K562 (cell line): ENCODE data around the gene DGKB. TPM values are rescaled to one million over a fixed set of nuclear protein-coding genes. Genes with fewer than 3 reads are reported as not detected.

ENCODE experiments used
- ATAC-seq: fragments of 200-7000 bp; cut with Tn5 transposase; 3 replicates; pipeline ENCODE4 v1.9.1; 2020; ENCODE audit warnings: moderate library complexity
- BruUV-seq: library from RNA; stranded (reverse); fragments of 400-500 nt; replicated peaks from 2 replicates; lab custom pipeline; 2021; lab: Mats Ljungman, UMichigan
- CTCF ChIA-PET: fragments of 300-600 bp; formaldehyde crosslinking; extraction: SDS; loops from one replicate; lab custom pipeline; 2021; ENCODE audit warnings: low intra/inter-chr PET ratio; lab: Yijun Ruan, JAX
- POLR2A ChIA-PET: fragments of 300-600, 350-650 bp; sonication (Branson Sonifier 250); formaldehyde crosslinking; extraction: SDS; loops from one replicate; lab custom pipeline; 2021; ENCODE audit warnings: antibody characterized with exemption, inconsistent platforms; lab: Yijun Ruan, JAX
- DNase-seq, 4 experiments: peaks; one replicate each; pipeline versions ENCODE4 v3.0.0 to v3.0.0-alpha.2; 2011 to 2018; ENCODE audit warnings: low spot score in 3 of 4, mixed read lengths in 3 of 4; ENCODE audit errors: extremely low read depth in 1 of 4
- FAIRE-seq: peaks from 2 replicates; lab custom pipeline; 2011; peaks lifted over from hg19 to GRCh38; lab: Jason Lieb, UNC
- H2AFZ ChIP-seq: 2 replicates; pipeline ENCODE4 v1.6.0; 2011; ENCODE audit warnings: low read depth, low read length, control low read depth, inconsistent platforms
- H3K27ac ChIP-seq: fragments of 200-600 bp; 3 replicates; pipeline ENCODE4 v1.8.0; 2011; ENCODE audit warnings: low read depth, mild to moderate bottlenecking, control low read depth, inconsistent platforms, low read length, moderate library complexity, mixed read lengths; ENCODE audit errors: extremely low read depth
- H3K27me3 ChIP-seq, 2 experiments: fragments of 300-600 bp in 1 of 2; 2 replicates in 1 of 2; 3 replicates in 1 of 2; pipeline versions ENCODE4 v1.6.0 to v1.8.0; 2011; ENCODE audit warnings: inconsistent platforms in 2 of 2, low read length in 2 of 2, mild to moderate bottlenecking in 1 of 2, mixed read lengths in 1 of 2, moderate library complexity in 1 of 2; ENCODE audit not compliant: control insufficient read depth in 2 of 2, insufficient read depth in 2 of 2
- H3K36me3 ChIP-seq: fragments of 300-600 bp; 3 replicates; pipeline ENCODE4 v1.8.0; 2011; ENCODE audit warnings: mild to moderate bottlenecking, low read length, inconsistent platforms; ENCODE audit not compliant: control insufficient read depth, insufficient read depth
- H3K4me1 ChIP-seq, 2 experiments: fragments of 200-600 bp in 1 of 2; replicated peaks in 1 of 2; 2 replicates in 1 of 2; 3 replicates in 1 of 2; pipeline versions ENCODE4 v1.5.1 to v1.8.0; 2011; ENCODE audit warnings: inconsistent platforms in 2 of 2, low read length in 2 of 2, mild to moderate bottlenecking in 1 of 2, mixed read lengths in 1 of 2, moderate library complexity in 1 of 2; ENCODE audit not compliant: control insufficient read depth in 2 of 2, insufficient read depth in 2 of 2
- H3K4me2 ChIP-seq: 2 replicates; pipeline ENCODE4 v1.6.1; 2011; ENCODE audit warnings: low read length, control low read depth, inconsistent platforms, mixed read lengths; ENCODE audit not compliant: insufficient read depth
- H3K4me3 ChIP-seq: fragments of 200-600 bp; sonication (generic), shearing (Covaris generic); 2 replicates; pipeline ENCODE4 v1.5.1; 2016; ENCODE audit warnings: control low read depth, inconsistent platforms
- H3K79me2 ChIP-seq: fragments of 200-600 bp; 3 replicates; pipeline ENCODE4 v1.8.0; 2011; ENCODE audit warnings: low read length, inconsistent platforms; ENCODE audit not compliant: control insufficient read depth, insufficient read depth
- H3K9ac ChIP-seq, 2 experiments: 2 replicates each; pipeline versions ENCODE4 v1.6.0 to v1.6.1; 2011; ENCODE audit warnings: low read depth in 2 of 2, low read length in 2 of 2, control low read depth in 1 of 2, inconsistent platforms in 1 of 2, mild to moderate bottlenecking in 1 of 2, mixed read lengths in 1 of 2; ENCODE audit not compliant: insufficient read depth in 1 of 2
- H3K9me1 ChIP-seq: one replicate; pipeline ENCODE4 v1.6.0; 2011; ENCODE audit warnings: inconsistent platforms, mild to moderate bottlenecking, low read length, moderate library complexity; ENCODE audit not compliant: control insufficient read depth, insufficient read depth
- H3K9me3 ChIP-seq: replicated peaks from 2 replicates; pipeline ENCODE4 v1.5.1; 2011; ENCODE audit warnings: low read depth, low read length, inconsistent platforms; ENCODE audit not compliant: control insufficient read depth, insufficient read depth
- H4K20me1 ChIP-seq: replicated peaks from 2 replicates; pipeline ENCODE4 v1.6.1; 2011; ENCODE audit warnings: low read length, inconsistent platforms, mixed read lengths; ENCODE audit not compliant: control insufficient read depth, insufficient read depth
- CBFB ChIP-seq: sonication (generic); formaldehyde crosslinking; IDR thresholded peaks from 2 replicates; pipeline ENCODE4 v1.4.0; 2020; ENCODE audit warnings: mild to moderate bottlenecking, missing genetic modification reagents
- DMBX1 ChIP-seq: fragments of 250-450 bp; sonication (Bioruptor Pico); IDR thresholded peaks from 2 replicates; pipeline ENCODE4 v1.8.0; 2022; ENCODE audit warnings: inconsistent platforms, mild to moderate bottlenecking, moderate library complexity, borderline replicate concordance
- GATAD2A ChIP-seq: fragments of 450-650 bp; IDR thresholded peaks from 2 replicates; pipeline ENCODE4 v1.6.1; 2017
- SIN3B ChIP-seq: fragments of 450-650 bp; IDR thresholded peaks from 2 replicates; pipeline ENCODE4 v1.6.1; 2017; ENCODE audit warnings: low read depth, mild to moderate bottlenecking, moderate library complexity
- SPI1 ChIP-seq: IDR thresholded peaks from 2 replicates; pipeline ENCODE4 v1.6.1; 2011; ENCODE audit warnings: low read depth, low read length, control low read depth, borderline replicate concordance
- WGBS: fragments of 100-300 bp; shearing (Covaris generic); methylation state at CpG from one replicate; pipeline ENCODE4 v1.1.6; 2016; ENCODE audit warnings: low coverage, mixed read lengths; ENCODE audit not compliant: insufficient coverage; ENCODE audit errors: missing lambda C conversion rate; 5-methylcytosine and 5-hydroxymethylcytosine counted together
- in situ Hi-C: fragments of 300-500 bp; cut with MboI; formaldehyde crosslinking; loops from 4 replicates; pipeline ENCODE4 v1.15.0; 2018; ENCODE audit warnings: inconsistent platforms, mixed read lengths
- intact Hi-C: fragments of 100-400 bp; cut with micrococcal nuclease; formaldehyde crosslinking; loops from 2 replicates; pipeline ENCODE4 v1.14.2; 2022
- polyA plus RNA-seq, 8 experiments: library from polyadenylated mRNA; depleted of rRNA in 4 of 8; stranded (reverse) in 5 of 8; unstranded in 3 of 8; fragments of >200 nt; fragmentation: Nextera tagmentation in 2 of 8; fragmentation: Illumina TruSeq in 1 of 8; extraction: Ambion mirVana in 2 of 8; extraction: Trizol in 1 of 8; gene quantifications; 2 replicates each; pipeline versions ENCODE4 v1.2.1 to v1.2.3, GENCODE V29; 2011 to 2014; ENCODE audit warnings: inconsistent platforms in 1 of 8, missing spikeins in 1 of 8
- total RNA-seq, 7 experiments: library from RNA; depleted of rRNA in 6 of 7; stranded (reverse); fragments of >200 nt in 6 of 7; fragmentation: Illumina TruSeq in 2 of 7; extraction: Trizol in 2 of 7; gene quantifications; 2 replicates each; pipeline versions ENCODE4 v1.2.1 to v1.2.3, GENCODE V29; 2011 to 2021; ENCODE audit warnings: low replicate concordance in 1 of 7
- TF ChIP-seq, protein P1 (sequence below): sonication (generic); formaldehyde crosslinking; IDR thresholded peaks from 2 replicates; pipeline ENCODE4 v1.8.1; 2023; ENCODE audit warnings: mild to moderate bottlenecking, missing genetic modification reagents
- TF ChIP-seq, protein P2 (sequence below), 2 experiments: fragments of 250-450 bp in 1 of 2; fragments of 450-650 bp in 1 of 2; sonication (Bioruptor Pico) in 1 of 2; IDR thresholded peaks; 2 replicates each; pipeline versions ENCODE4 v1.6.1 to v1.8.0; 2016 to 2021; ENCODE audit warnings: mild to moderate bottlenecking in 2 of 2, moderate library complexity in 2 of 2, missing compliant biosample characterization in 1 of 2, missing genetic modification characterization in 1 of 2
- TF ChIP-seq, protein P3 (sequence below): fragments of 250-450 bp; sonication (Bioruptor Pico); IDR thresholded peaks from 2 replicates; pipeline ENCODE4 v1.8.0; 2021; ENCODE audit warnings: mild to moderate bottlenecking, moderate library complexity

Gene DGKB
- total and polyA plus RNA-seq, 9 of the 15 experiments (the other 6 are each of a cell fraction or from before 2014, with no cell fraction given), result 0.01 TPM; not detected in 8

- Histone ChIP-seq H3K79me2 (no peaks in the 10 kb centered on the region), H3K4me1 (no peaks in the 10 kb centered on the region), H3K9me1 (no peaks in the 10 kb centered on the region), H3K27ac (no peak overlapping the region), H3K27me3 (no peaks in the 10 kb centered on the region), H3K9me3 (no peaks in the 10 kb centered on the region), H2AFZ (no peak overlapping the region), H3K9ac (no peak overlapping the region), H3K4me2 (no peak overlapping the region), H3K36me3 (no peaks in the 10 kb centered on the region), H3K4me3 (no peak overlapping the region), H4K20me1 (no peaks in the 10 kb centered on the region)
- FAIRE-seq, result no peak
- TF ChIP-seq, protein P1, sequence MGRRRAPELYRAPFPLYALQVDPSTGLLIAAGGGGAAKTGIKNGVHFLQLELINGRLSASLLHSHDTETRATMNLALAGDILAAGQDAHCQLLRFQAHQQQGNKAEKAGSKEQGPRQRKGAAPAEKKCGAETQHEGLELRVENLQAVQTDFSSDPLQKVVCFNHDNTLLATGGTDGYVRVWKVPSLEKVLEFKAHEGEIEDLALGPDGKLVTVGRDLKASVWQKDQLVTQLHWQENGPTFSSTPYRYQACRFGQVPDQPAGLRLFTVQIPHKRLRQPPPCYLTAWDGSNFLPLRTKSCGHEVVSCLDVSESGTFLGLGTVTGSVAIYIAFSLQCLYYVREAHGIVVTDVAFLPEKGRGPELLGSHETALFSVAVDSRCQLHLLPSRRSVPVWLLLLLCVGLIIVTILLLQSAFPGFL, result no peak
- TF ChIP-seq SPI1 (0 out of 2 replicates have a peak, but pooled peaks have one; percentile 51), CBFB (no peak)
- intact Hi-C loops, result no loop called here
- no TSS peak for BruUV-seq
- WGBS, result 0% methylated on average over 2 of the region's 2 CpGs
- POLR2A ChIA-PET, result no interaction called here
- in situ Hi-C loops, result no loop called here
- CTCF ChIA-PET, result no interaction called here
- DNase-seq, result no peak
- ATAC-seq, result no peak
Observed at GRCh38 chr7:14858866-14859265, 43.7 kb downstream of the DGKB start.

- DNase-seq (no peak), ATAC-seq (no peak), FAIRE-seq (no peak)
- Histone ChIP-seq H3K4me3 (no peak overlapping the region), H3K79me2 (no peaks in the 10 kb centered on the region), H4K20me1 (no peaks in the 10 kb centered on the region), H2AFZ (no peak overlapping the region), H3K9me3 (no peaks in the 10 kb centered on the region), H3K27me3 (no peaks in the 10 kb centered on the region), H3K9ac (no peak overlapping the region), H3K4me1 (no peaks in the 10 kb centered on the region), H3K27ac (no peak overlapping the region), H3K36me3 (no peaks in the 10 kb centered on the region), H3K9me1 (no peaks in the 10 kb centered on the region), H3K4me2 (no peak overlapping the region)
- no TSS peak for BruUV-seq
- ChIA-PET POLR2A (no interaction called here), CTCF (no interaction called here)
- 5% methylated on average over 3 of the region's 3 CpGs for WGBS
- intact Hi-C loops, result no loop called here
- in situ Hi-C loops, result no loop called here
- TF ChIP-seq, protein P2, sequence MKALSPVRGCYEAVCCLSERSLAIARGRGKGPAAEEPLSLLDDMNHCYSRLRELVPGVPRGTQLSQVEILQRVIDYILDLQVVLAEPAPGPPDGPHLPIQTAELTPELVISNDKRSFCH (CRISPR knock-in tag; IDR thresholded peaks at IDR 0.05), result no peak
- TF ChIP-seq, protein P2 (tag; IDR thresholded peaks at IDR 0.05), result no peak
- TF ChIP-seq GATAD2A, result no peak
- TF ChIP-seq SIN3B, result no peak
- no peak for TF ChIP-seq DMBX1 (CRISPR knock-in tag)
- TF ChIP-seq, protein P3, sequence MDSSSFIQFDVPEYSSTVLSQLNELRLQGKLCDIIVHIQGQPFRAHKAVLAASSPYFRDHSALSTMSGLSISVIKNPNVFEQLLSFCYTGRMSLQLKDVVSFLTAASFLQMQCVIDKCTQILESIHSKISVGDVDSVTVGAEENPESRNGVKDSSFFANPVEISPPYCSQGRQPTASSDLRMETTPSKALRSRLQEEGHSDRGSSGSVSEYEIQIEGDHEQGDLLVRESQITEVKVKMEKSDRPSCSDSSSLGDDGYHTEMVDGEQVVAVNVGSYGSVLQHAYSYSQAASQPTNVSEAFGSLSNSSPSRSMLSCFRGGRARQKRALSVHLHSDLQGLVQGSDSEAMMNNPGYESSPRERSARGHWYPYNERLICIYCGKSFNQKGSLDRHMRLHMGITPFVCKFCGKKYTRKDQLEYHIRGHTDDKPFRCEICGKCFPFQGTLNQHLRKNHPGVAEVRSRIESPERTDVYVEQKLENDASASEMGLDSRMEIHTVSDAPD (CRISPR knock-in tag), result no peak
Observed at GRCh38 chr7:14858410-14858809, 44.1 kb downstream of the DGKB start.
